ENCODE results near the gene YIPF2. TPM values are rescaled to one million over a fixed set of nuclear protein-coding genes. Genes with fewer than 3 reads are reported as not detected.

Gene YIPF2
- total and polyA plus RNA-seq, 12 donors = 13.7 to 36.7 (median 17.2) TPM

- 89 to 91% methylated on average over 31 of the region's 31 CpGs for WGBS, 2 donors
- intact Hi-C loops (cut with DNase I) = no loop called here
- no peaks in the 10 kb centered on the region for H3K27me3 ChIP-seq
- DNase-seq = no peak
- H3K9me3 ChIP-seq = no peaks in the 10 kb centered on the region
- H3K36me3 ChIP-seq = peaks cover 0 to 99% (median 49%) of the 10 kb centered on the region in 9 donors
- no peak overlapping the region for H3K4me3 ChIP-seq
- no peak for TF ChIP-seq CTCF (IDR thresholded peaks at IDR 0.05)
- H3K27ac ChIP-seq = no peak overlapping the region
- no peak for ATAC-seq
- no peaks in the 10 kb centered on the region for H3K4me1 ChIP-seq
Measured at GRCh38 chr19:10911579-10912363, 16.7 kb downstream of the YIPF2 start.

- Histone ChIP-seq H3K27ac (no peak overlapping the region), H3K27me3 (no peaks in the 10 kb centered on the region), H3K4me3 (no peak overlapping the region), H3K9me3 (peaks cover 0 to under 1% (median 0%) of the 10 kb centered on the region in 11 donors), H3K36me3 (peaks cover 0 to 74% (median 40%) of the 10 kb centered on the region in 9 donors), H3K4me1 (no peaks in the 10 kb centered on the region)
- WGBS, 2 donors = 91 to 94% methylated on average over 17 of the region's 17 CpGs
- intact Hi-C loops (cut with DNase I) = no loop called here
- no peak for DNase-seq
- no peak for ATAC-seq
- no peak for TF ChIP-seq CTCF (IDR thresholded peaks at IDR 0.05)
Measured at GRCh38 chr19:10908380-10908960, 20.0 kb downstream of the YIPF2 start.

GRCh38 chr19:10907925-10908324, 20.5 kb downstream of the YIPF2 start:
- DNase-seq = no peak
- intact Hi-C loops (cut with DNase I) = no loop called here
- no peak overlapping the region for H3K4me3 ChIP-seq
- peaks cover 0 to 69% (median 40%) of the 10 kb centered on the region in 9 donors for H3K36me3 ChIP-seq
- H3K9me3 ChIP-seq = peaks cover 0 to 6% (median 1%) of the 10 kb centered on the region in 11 donors
- ATAC-seq = no peak
- WGBS, 2 donors = 89 to 91% methylated on average over 14 of the region's 14 CpGs
- H3K27me3 ChIP-seq = no peaks in the 10 kb centered on the region
- H3K4me1 ChIP-seq = no peaks in the 10 kb centered on the region
- no peak for TF ChIP-seq CTCF (IDR thresholded peaks at IDR 0.05)
- H3K27ac ChIP-seq = no peak overlapping the region

GRCh38 chr19:10899151-10899653, 29.2 kb downstream of the YIPF2 start:
- 49 to 54% methylated on average over 10 of the region's 10 CpGs for WGBS, 2 donors
- Histone ChIP-seq H3K36me3 (peaks cover 0 to 2% (median 0%) of the 10 kb centered on the region in 9 donors), H3K4me3 (no peak overlapping the region), H3K9me3 (peaks cover 0 to 11% (median 3%) of the 10 kb centered on the region in 11 donors), H3K4me1 (peaks cover 0 to 46% (median 21%) of the 10 kb centered on the region in 9 donors), H3K27me3 (no peaks in the 10 kb centered on the region), H3K27ac (peak overlapping the region in 9 of 10 donors; percentile 12 to 78 (median 52))
- DNase-seq (peak; percentile 54 to 72), ATAC-seq (peak; percentile 68 to 86 (median 83))
- intact Hi-C loops (cut with DNase I) = no loop called here
- TF ChIP-seq CTCF (IDR thresholded peaks at IDR 0.05) = no peak
